HG03103 (cell line): ENCODE data around the gene CALHM3.

Experiments
- ATAC-seq: cut with Tn5 transposase; IDR thresholded peaks from one replicate; pipeline ENCODE4 v1.9.1; 2021; ENCODE audit warnings: low read depth; ENCODE audit not compliant: unreplicated experiment

The CALHM3 gene

DNA sequence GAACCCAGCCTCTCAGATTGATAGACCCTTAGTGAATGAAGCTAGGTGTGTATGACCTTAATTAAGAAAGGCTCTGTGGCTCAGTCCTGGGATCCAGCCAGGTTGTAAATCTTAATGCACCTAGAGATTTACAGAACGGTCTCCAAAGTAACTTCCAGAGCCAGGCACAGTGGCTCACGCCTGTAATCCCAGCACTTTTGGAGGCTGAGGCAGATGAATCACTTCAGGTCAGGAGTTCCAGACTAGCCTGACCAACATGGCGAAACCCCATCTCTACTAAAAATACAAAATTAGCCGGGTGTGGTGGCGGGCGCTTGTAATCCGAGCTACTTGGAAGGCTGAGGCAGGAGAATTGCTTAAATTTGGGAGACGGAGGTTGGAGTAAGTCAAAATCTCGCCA is 51.2 kb downstream of the CALHM3 start:
- ATAC-seq: no peak

DNA sequence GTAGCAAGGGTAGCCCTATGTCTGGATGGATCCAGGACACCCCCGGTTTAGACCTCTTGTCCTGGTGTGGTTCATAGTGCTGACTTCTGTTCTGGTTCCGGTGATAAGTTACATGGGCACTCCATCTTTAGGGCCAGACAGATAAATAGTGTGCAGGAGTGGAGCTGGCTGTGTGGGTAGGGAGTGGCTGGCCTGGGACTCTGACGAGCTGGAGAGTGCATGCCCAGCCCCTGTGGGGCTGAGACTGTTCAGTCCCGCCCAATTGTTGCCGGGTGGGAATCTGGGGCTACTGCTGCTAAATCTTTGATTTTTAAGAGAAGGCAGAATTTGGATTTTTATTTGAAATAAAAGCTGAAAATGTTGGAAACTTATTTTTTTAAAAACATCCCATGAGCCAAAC is 55.3 kb downstream of the CALHM3 start:
- no peak for ATAC-seq
